Measurements from ENCODE around the gene SETD1A. TPM values are rescaled to one million over a fixed set of nuclear protein-coding genes. Genes with fewer than 3 reads are reported as not detected.

SETD1A gene
- total RNA-seq, 1 donor from 2014 or later, result 18.0 TPM

DNA sequence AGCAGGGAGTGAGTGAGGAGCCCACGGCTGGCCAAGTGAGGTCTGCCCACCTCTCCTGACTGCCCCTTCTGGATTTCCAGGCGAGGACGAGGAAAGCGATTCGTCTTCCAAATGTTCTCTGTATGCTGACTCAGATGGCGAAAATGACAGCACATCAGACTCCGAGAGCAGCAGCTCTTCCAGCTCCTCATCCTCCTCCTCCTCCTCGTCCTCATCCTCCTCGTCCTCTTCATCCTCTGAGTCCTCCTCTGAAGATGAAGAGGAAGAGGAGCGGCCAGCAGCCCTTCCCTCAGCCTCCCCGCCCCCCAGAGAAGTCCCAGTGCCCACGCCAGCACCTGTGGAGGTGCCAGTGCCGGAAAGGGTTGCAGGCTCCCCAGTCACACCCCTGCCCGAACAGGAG is 13.7 kb downstream of the SETD1A start:
- Mint-ChIP-seq H3K9me3 (ENCODE audit: low read depth) (no peaks in the 10 kb centered on the region), H3K36me3 (ENCODE audit: low read depth) (peaks cover 52% of the 10 kb centered on the region), H3K4me3 (ENCODE audit: unreplicated experiment) (no peak overlapping the region), H3K27ac (ENCODE audit: unreplicated experiment) (no peak overlapping the region), H3K27me3 (ENCODE audit: low read depth) (no peaks in the 10 kb centered on the region), H3K4me1 (ENCODE audit: low read depth) (no peaks in the 10 kb centered on the region)
- no peak for DNase-seq (ENCODE audit: low spot score)
- TF ChIP-seq, protein P1, sequence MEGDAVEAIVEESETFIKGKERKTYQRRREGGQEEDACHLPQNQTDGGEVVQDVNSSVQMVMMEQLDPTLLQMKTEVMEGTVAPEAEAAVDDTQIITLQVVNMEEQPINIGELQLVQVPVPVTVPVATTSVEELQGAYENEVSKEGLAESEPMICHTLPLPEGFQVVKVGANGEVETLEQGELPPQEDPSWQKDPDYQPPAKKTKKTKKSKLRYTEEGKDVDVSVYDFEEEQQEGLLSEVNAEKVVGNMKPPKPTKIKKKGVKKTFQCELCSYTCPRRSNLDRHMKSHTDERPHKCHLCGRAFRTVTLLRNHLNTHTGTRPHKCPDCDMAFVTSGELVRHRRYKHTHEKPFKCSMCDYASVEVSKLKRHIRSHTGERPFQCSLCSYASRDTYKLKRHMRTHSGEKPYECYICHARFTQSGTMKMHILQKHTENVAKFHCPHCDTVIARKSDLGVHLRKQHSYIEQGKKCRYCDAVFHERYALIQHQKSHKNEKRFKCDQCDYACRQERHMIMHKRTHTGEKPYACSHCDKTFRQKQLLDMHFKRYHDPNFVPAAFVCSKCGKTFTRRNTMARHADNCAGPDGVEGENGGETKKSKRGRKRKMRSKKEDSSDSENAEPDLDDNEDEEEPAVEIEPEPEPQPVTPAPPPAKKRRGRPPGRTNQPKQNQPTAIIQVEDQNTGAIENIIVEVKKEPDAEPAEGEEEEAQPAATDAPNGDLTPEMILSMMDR (IDR thresholded peaks at IDR 0.05), result no peak

- TF ChIP-seq, protein P1 (IDR thresholded peaks at IDR 0.05), result peak; percentile 43
- Mint-ChIP-seq H3K36me3 (ENCODE audit: low read depth) (peaks cover 43% of the 10 kb centered on the region), H3K4me3 (ENCODE audit: unreplicated experiment) (no peak overlapping the region), H3K27me3 (ENCODE audit: low read depth) (no peaks in the 10 kb centered on the region), H3K27ac (ENCODE audit: unreplicated experiment) (no peak overlapping the region), H3K9me3 (ENCODE audit: low read depth) (no peaks in the 10 kb centered on the region), H3K4me1 (ENCODE audit: low read depth) (no peaks in the 10 kb centered on the region)
- no peak for DNase-seq (ENCODE audit: low spot score)
Measured at GRCh38 chr16:30972872-30973271, 15.3 kb downstream of the SETD1A start.

DNA sequence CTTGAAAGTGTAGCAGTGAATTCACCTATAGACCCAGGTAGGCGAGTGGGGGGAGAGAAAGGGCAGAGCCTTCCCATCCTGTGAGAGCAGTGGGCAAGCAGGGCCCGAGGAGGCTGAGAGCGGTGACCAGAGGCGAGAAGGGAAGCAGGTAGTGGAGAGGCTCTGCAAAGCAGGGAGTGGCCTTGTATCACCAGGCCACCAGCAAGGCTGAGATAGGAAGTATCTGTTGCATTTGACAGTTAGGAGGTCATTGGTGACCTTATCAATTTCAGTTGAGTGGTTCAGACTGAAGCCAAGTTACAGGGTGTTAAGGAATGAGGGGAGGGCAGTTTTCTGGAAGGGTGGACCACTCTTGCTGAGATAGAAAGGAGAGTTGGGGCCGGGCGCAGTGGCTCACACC is 16.8 kb downstream of the SETD1A start:
- Mint-ChIP-seq H3K27me3 (ENCODE audit: low read depth) (no peaks in the 10 kb centered on the region), H3K4me3 (ENCODE audit: unreplicated experiment) (no peak overlapping the region), H3K9me3 (ENCODE audit: low read depth) (no peaks in the 10 kb centered on the region), H3K27ac (ENCODE audit: unreplicated experiment) (no peak overlapping the region), H3K36me3 (ENCODE audit: low read depth) (peaks cover 43% of the 10 kb centered on the region), H3K4me1 (ENCODE audit: low read depth) (no peaks in the 10 kb centered on the region)
- DNase-seq (ENCODE audit: low spot score), result no peak
- TF ChIP-seq, protein P1 (IDR thresholded peaks at IDR 0.05), result no peak

GRCh38 chr16:30976486-30976885 is 18.9 kb downstream of the SETD1A start:
- Mint-ChIP-seq H3K9me3 (ENCODE audit: low read depth) (no peaks in the 10 kb centered on the region), H3K27ac (ENCODE audit: unreplicated experiment) (no peak overlapping the region), H3K27me3 (ENCODE audit: low read depth) (no peaks in the 10 kb centered on the region), H3K4me1 (ENCODE audit: low read depth) (no peaks in the 10 kb centered on the region), H3K4me3 (ENCODE audit: unreplicated experiment) (no peak overlapping the region), H3K36me3 (ENCODE audit: low read depth) (peaks cover 40% of the 10 kb centered on the region)
- no peak for DNase-seq (ENCODE audit: low spot score)
- TF ChIP-seq, protein P1 (IDR thresholded peaks at IDR 0.05), result no peak

- TF ChIP-seq, protein P1 (IDR thresholded peaks at IDR 0.05), result peak; percentile 67
- peaks cover 35% of the 10 kb centered on the region for H3K36me3 Mint-ChIP-seq (ENCODE audit: low read depth)
- H3K4me1 Mint-ChIP-seq (ENCODE audit: low read depth), result no peaks in the 10 kb centered on the region
- H3K4me3 Mint-ChIP-seq (ENCODE audit: unreplicated experiment), result no peak overlapping the region
- H3K27me3 Mint-ChIP-seq (ENCODE audit: low read depth), result no peaks in the 10 kb centered on the region
- H3K9me3 Mint-ChIP-seq (ENCODE audit: low read depth), result no peaks in the 10 kb centered on the region
- no peak overlapping the region for H3K27ac Mint-ChIP-seq (ENCODE audit: unreplicated experiment)
- no peak for DNase-seq (ENCODE audit: low spot score)
Measured at GRCh38 chr16:30977502-30977901, 19.9 kb downstream of the SETD1A start.
